ENCODE results near the gene MRPL32.

- TF ChIP-seq CTCF (IDR thresholded peaks at IDR 0.05; ENCODE audit: low read length) (no peak), EZH2 (IDR thresholded peaks at IDR 0.05; ENCODE audit: borderline replicate concordance, low read length) (no peak)
Observed at GRCh38 chr7:42902331-42902730, 29.8 kb upstream of the MRPL32 start.
